HL-60 (cell line): Measurements from ENCODE around the gene TNFRSF21.

ENCODE experiments used
- CTCF ChIP-seq: IDR thresholded peaks from one replicate; pipeline ENCODE4 v1.5.1; 2011; ENCODE audit warnings: low read length, control low read depth, inconsistent platforms; ENCODE audit not compliant: insufficient read depth
- GABPA ChIP-seq: IDR thresholded peaks from 2 replicates; pipeline ENCODE4 v1.6.1; 2012; ENCODE audit warnings: low read depth
- POLR2AphosphoS5 ChIP-seq: IDR thresholded peaks from 2 replicates; pipeline ENCODE4 v1.6.1; 2012; ENCODE audit warnings: low read depth
- REST ChIP-seq: IDR thresholded peaks from 2 replicates; pipeline ENCODE4 v1.6.1; 2012; ENCODE audit warnings: low read depth; ENCODE audit not compliant: insufficient replicate concordance
- SPI1 ChIP-seq: IDR thresholded peaks from 2 replicates; pipeline ENCODE4 v1.6.1; 2012; ENCODE audit warnings: low read depth, mild to moderate bottlenecking, borderline replicate concordance

- TF ChIP-seq CTCF, result no peak
- no peak for TF ChIP-seq GABPA
- no peak for TF ChIP-seq POLR2AphosphoS5
- TF ChIP-seq SPI1, result no peak
- TF ChIP-seq REST, result no peak
Observed at GRCh38 chr6:47277702-47278101, 32.0 kb downstream of the TNFRSF21 start.
